Sigmoid colon (tissue), 4 donors: ENCODE measurements around the gene SLX4.

Source experiments
- CTCF ChIP-seq, 4 experiments: fragments of 450-650 bp in 3 of 4; fragments of 200-600 bp in 1 of 4; IDR thresholded peaks; one replicate each; pipeline ENCODE4 v1.5.1; 2016 to 2019; ENCODE audit warnings: antibody characterized with exemption in 4 of 4, mild to moderate bottlenecking in 3 of 4, moderate library complexity in 2 of 4
- EP300 ChIP-seq, 4 donors: sonication (generic); formaldehyde crosslinking; IDR thresholded peaks; one replicate each; pipeline ENCODE4 v1.6.1; 2017; ENCODE audit warnings: antibody characterized with exemption in 4 of 4
- POLR2A ChIP-seq, 2 donors: fragments of 450-650 bp; IDR thresholded peaks; one replicate each; pipeline ENCODE4 v1.6.1; 2016; ENCODE audit warnings: antibody characterized with exemption in 2 of 2, mild to moderate bottlenecking in 2 of 2, moderate library complexity in 2 of 2

GRCh38 chr16:3646348-3646920 is 35.0 kb upstream of the SLX4 start:
- TF ChIP-seq POLR2A (IDR thresholded peaks at IDR 0.05) (no peak), EP300 (IDR thresholded peaks at IDR 0.05) (no peak), CTCF (IDR thresholded peaks at IDR 0.05) (no peak)
